ENCODE results near the gene IQGAP1.
"Not testable (repeated sequence)": the region's sequence is repeated elsewhere in the genome, so short reads cannot be mapped to it uniquely, and the experiment has no call there.

The IQGAP1 gene

DNA sequence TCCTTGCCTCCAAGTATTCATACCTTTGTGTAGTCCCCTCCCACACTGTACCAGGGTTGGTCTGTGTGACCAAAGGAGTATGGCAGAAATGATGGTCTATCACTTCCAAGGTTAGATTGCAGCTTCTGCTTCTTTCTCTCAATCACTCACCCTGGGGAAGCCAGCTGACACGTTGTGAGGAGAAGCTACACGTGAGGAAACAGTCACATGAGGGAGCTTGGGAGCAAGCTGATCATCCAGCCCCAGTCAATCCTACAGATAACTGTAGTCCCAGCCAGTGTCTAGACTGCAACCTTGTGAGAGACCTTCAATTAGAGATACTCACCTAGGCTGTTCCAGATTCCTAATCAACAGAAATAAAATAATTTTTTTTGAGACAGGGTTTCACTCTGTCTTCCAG is 42.2 kb upstream of the IQGAP1 start:
- TF ChIP-seq, protein P1, sequence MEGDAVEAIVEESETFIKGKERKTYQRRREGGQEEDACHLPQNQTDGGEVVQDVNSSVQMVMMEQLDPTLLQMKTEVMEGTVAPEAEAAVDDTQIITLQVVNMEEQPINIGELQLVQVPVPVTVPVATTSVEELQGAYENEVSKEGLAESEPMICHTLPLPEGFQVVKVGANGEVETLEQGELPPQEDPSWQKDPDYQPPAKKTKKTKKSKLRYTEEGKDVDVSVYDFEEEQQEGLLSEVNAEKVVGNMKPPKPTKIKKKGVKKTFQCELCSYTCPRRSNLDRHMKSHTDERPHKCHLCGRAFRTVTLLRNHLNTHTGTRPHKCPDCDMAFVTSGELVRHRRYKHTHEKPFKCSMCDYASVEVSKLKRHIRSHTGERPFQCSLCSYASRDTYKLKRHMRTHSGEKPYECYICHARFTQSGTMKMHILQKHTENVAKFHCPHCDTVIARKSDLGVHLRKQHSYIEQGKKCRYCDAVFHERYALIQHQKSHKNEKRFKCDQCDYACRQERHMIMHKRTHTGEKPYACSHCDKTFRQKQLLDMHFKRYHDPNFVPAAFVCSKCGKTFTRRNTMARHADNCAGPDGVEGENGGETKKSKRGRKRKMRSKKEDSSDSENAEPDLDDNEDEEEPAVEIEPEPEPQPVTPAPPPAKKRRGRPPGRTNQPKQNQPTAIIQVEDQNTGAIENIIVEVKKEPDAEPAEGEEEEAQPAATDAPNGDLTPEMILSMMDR (IDR thresholded peaks at IDR 0.05; ENCODE audit: insufficient read depth, low read depth, low read length, missing control alignments) = no peak
- no peak for DNase-seq (ENCODE audit: low read depth)
- H3K4me3 ChIP-seq (ENCODE audit: low read depth, low read length) = no peak overlapping the region

DNA sequence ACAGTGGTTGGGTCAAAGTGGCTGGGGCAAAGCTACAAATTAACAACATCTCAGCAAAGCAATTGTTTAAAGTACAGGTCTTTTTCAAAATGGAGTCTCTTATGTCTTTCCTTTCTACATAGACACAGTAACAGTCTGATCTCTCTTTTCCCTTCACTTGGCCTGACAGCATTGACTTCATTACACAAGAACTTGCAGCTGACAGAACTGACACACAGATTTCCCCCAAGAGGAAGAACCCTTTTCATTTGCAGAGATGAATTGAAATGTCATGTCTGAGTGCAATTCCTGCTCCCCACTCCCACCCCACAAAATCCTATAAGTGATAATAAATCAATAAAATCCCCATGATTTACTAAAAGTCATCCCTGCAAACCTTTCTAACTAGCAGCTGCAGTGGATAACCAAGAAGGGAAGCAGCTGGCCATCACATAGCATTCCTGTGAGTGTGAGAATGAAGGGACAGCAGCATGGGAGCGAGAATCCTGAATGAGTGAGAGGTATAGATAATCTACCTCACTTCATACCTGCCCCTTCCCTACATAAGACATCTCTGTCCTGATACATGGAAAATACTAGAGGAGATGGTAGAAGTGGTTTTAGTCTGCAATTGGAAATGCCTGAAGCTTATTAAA is 40.5 kb upstream of the IQGAP1 start:
- not testable (repeated sequence) for DNase-seq (ENCODE audit: low read depth); H3K4me3 ChIP-seq (ENCODE audit: low read depth, low read length)

DNA sequence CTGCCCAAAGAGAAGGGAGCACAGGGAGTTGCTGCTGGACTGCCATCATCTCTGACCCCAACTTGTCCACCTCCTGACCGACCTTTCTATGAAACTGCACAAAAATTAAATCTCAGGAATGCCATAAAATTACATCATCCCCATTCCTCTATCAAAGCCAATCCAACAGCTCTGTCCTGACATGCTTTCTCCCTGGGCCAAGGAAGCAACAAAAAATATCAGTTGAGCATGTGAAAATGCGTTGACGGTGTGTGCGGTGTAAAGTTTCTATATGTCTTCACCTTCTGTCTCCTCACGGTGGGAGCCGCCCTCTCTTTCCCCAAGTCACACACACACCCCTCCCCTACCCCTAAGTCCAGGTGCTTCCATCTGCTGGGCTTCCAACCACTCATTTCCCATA is 39.6 kb upstream of the IQGAP1 start:
- TF ChIP-seq, protein P1 (IDR thresholded peaks at IDR 0.05; ENCODE audit: insufficient read depth, low read depth, low read length, missing control alignments) = no peak
- H3K4me3 ChIP-seq (ENCODE audit: low read depth, low read length) = no peak overlapping the region
- DNase-seq (ENCODE audit: low read depth) = no peak

DNA sequence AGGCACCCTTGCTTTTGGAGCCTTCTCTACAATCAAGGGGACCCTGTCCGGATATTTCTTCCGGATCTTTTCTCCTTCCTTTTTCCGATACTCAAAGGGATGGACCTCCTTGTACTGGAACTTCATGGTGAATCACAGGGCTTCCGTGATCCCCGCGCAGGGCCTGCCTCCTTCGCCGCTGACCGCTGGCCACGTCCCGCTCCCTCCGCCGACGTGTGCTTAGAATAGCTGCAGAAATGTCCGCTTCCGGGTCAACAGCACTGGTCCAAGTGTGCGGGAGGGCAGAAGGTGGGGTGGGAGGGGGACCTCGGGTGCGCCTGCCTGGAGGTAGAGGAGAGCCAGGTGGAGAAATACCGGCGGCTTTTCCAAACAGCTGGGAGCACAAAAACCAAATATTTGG is 39.0 kb upstream of the IQGAP1 start:
- H3K4me3 ChIP-seq (ENCODE audit: low read depth, low read length) = no peak overlapping the region
- no peak for DNase-seq (ENCODE audit: low read depth)

DNA sequence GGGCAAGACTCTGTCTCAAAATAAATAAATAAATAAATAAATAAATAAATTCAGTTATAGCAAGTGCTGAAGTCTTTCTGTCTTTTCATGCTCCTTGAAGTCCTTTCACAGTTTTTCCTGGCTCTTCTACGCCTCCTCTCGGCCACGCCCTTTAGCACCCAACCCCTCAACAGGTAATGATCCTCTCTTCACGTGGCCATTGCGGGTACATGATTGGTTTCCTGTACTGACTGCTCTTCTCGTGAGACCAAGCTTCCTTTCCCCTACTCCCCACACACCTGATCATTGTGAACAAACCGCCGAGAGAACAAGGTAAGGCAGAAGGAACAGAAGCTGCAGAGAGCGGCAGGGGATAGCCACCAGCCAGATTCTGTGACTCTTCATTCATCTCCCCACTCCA is 38.2 kb upstream of the IQGAP1 start:
- no peak overlapping the region for H3K4me3 ChIP-seq (ENCODE audit: low read depth, low read length)
- TF ChIP-seq, protein P1 (IDR thresholded peaks at IDR 0.05; ENCODE audit: insufficient read depth, low read depth, low read length, missing control alignments) = no peak
- DNase-seq (ENCODE audit: low read depth) = no peak

More for the DNA sequence above, 39.0 kb upstream of the IQGAP1 start:
- TF ChIP-seq, protein P1 (IDR thresholded peaks at IDR 0.05; ENCODE audit: insufficient read depth, low read depth, low read length, missing control alignments) = no peak

DNA sequence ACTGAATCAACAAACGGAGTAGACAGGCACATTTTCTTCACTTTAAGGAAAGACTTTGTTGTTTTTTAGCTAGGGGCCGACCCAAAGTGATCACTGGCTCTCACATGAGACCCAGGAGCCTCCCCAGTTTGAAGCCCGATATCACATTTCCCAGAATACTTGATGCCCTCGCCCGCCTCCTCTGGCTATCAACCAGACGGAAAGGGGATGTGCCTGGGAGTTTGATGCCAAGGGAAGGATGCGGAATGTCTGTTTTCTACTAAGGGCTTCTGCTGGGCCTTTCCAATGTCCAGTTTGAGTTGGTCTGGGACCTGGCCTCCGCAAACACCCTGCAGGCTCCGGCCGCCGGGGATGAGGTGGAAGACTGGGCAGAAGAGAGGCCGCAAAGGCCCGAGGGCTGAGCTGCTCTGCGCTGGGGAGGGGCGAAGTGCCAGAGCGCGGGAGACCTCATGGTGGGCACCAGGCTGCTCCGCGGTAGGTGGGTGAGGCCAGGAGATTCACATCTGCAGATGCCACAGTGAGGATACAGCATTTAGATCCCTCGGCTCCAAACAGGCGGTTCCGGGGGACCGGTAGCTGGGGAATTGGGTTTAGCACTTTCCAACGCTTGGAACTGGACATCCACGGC is 36.4 kb upstream of the IQGAP1 start:
- TF ChIP-seq, protein P1 (IDR thresholded peaks at IDR 0.05; ENCODE audit: insufficient read depth, low read depth, low read length, missing control alignments) = no peak
- DNase-seq (ENCODE audit: low read depth) = no peak
- H3K4me3 ChIP-seq (ENCODE audit: low read depth, low read length) = peak overlapping the region; percentile 95

DNA sequence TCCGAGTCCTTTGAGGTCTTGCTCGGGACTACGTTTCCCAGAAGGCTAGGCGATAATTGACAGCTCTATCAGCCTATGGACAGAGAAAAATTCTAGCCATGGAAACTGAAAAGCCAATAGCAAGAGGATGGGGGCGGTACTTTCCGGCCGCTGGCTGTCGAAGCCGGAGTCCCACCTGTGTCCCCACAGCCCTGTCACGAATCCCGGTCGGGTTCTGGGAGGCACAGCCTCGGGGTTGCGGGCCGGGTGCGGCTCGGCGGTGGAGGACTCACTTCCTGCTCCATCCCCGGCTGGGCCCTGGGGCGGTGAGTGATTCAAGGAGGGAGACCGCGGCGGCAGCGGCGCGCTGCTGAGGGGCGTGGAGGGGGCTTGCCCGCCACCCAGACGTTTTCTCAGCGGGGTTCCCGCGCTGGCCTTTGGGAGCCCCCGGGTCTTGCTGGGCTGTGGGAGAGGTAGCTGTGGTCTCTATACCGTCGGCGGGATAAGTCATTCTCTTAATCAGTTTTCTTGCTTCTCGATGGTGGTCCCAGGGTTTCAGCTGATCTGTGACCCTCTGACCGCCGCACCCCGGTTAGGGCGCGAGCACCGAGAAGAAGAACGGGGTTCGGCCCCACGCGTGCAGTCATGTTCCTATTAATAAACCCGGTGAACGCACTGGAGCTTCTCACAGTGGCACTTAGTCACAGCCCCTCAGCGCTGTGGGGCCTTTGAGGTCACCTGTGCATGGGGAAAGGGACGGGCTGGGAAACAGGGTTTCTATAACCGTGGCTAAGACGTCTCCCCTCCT is 35.7 kb upstream of the IQGAP1 start, which contains the start of gene ZNF774:
Gene ZNF774, plus strand, starts transcription at position 178 of the 787 bp plus-strand sequence. CDS start 2,377 bp downstream, outside the sequence.
- H3K4me3 ChIP-seq (ENCODE audit: low read depth, low read length) = peak within 1 kb of the TSS; percentile 95
- TF ChIP-seq, protein P1 (IDR thresholded peaks at IDR 0.05; ENCODE audit: insufficient read depth, low read depth, low read length, missing control alignments) = no peak
- DNase-seq (ENCODE audit: low read depth) = peak; percentile 97

Data from GM12865 (cell line).